ENCODE data around the gene EXOC2. TPM values are rescaled to one million over a fixed set of nuclear protein-coding genes. Genes with fewer than 3 reads are reported as not detected.

The EXOC2 gene
- total and polyA plus RNA-seq, 2 donors (not counting 1 experiment from before 2014, with no cell fraction given): 12.2 to 45.0 TPM

- Histone ChIP-seq H2AFZ (ENCODE audit: insufficient read depth, low read depth, low read length, poor library complexity, severe bottlenecking) (no peak overlapping the region), H3K4me3 (ENCODE audit: control extremely low read depth in 1 of 5, extremely low read depth in 1 of 5, insufficient read depth in 1 of 5, low read depth in 2 of 5, low read length in 4 of 5) (no peak overlapping the region), H3K27me3 (replicated peaks in 1 of 4; ENCODE audit: control extremely low read depth in 1 of 4, control insufficient read depth in 3 of 4, insufficient read depth in 4 of 4, low read length in 3 of 4) (no peaks in the 10 kb centered on the region), H3K4me2 (replicated peaks; ENCODE audit: low read depth, low read length, poor library complexity, severe bottlenecking) (no peak overlapping the region), H3K27ac (ENCODE audit: low read length in 2 of 2) (no peak overlapping the region), H3K36me3 (replicated peaks in 1 of 2; ENCODE audit: control extremely low read depth in 1 of 2, control insufficient read depth in 1 of 2, extremely low read depth in 1 of 2, insufficient read depth in 2 of 2, low read length in 1 of 2) (peaks cover 4 to 10% of the 10 kb centered on the region in 2 experiments), H3K4me1 (ENCODE audit: control insufficient read depth in 2 of 2, insufficient read depth in 2 of 2, low read length in 2 of 2) (peaks cover 34 to 36% of the 10 kb centered on the region in 2 donors), H3K9ac (ENCODE audit: low read length) (no peak overlapping the region), H4K20me1 (ENCODE audit: control insufficient read depth, insufficient read depth, low read length, poor library complexity, severe bottlenecking) (no peaks in the 10 kb centered on the region), H3K9me3 (ENCODE audit: control extremely low read depth in 1 of 3, control insufficient read depth in 2 of 3, insufficient read depth in 1 of 3, low read length in 2 of 3) (peaks cover 0 to 1% (median 0%) of the 10 kb centered on the region in 3 donors), H3K79me2 (ENCODE audit: control insufficient read depth, insufficient read depth, low read length) (no peaks in the 10 kb centered on the region)
- TF ChIP-seq CTCF (IDR thresholded peaks at IDR 0.05) (no peak), EZH2 (IDR thresholded peaks at IDR 0.05; ENCODE audit: borderline replicate concordance, insufficient read depth, low read depth, low read length, poor library complexity, severe bottlenecking) (no peak)
- ATAC-seq (ENCODE audit: low read depth) (no peak), DNase-seq (no peak)
- intact Hi-C loops (cut with micrococcal nuclease): no loop called here
- ChIA-PET POLR2A (no interaction called here), CTCF (interaction anchor here (1.1 kb wide), 1 partner anchor 276 kb away, joined by 3 read pairs; no protein-coding TSS in a partner anchor)
- no peak overlapping the region for H3K27ac Mint-ChIP-seq
- H3K9me3 Mint-ChIP-seq (ENCODE audit: insufficient read depth): no peaks in the 10 kb centered on the region
- WGBS (ENCODE audit: insufficient coverage): 100% methylated on average over 1 of the region's 6 CpGs
- H3K4me1 Mint-ChIP-seq: peaks cover 35% of the 10 kb centered on the region
- no peaks in the 10 kb centered on the region for H3K27me3 Mint-ChIP-seq
- H3K4me3 Mint-ChIP-seq: no peak overlapping the region
Observed at GRCh38 chr6:493840-494239, 199.1 kb downstream of the EXOC2 start.

GRCh38 chr6:492816-493414, 200.0 kb downstream of the EXOC2 start:
- no peak overlapping the region for H3K4me3 Mint-ChIP-seq
- Histone ChIP-seq H3K4me3 (ENCODE audit: control extremely low read depth in 1 of 5, extremely low read depth in 1 of 5, insufficient read depth in 1 of 5, low read depth in 2 of 5, low read length in 4 of 5) (no peak overlapping the region), H3K4me2 (replicated peaks; ENCODE audit: low read depth, low read length, poor library complexity, severe bottlenecking) (no peak overlapping the region), H4K20me1 (ENCODE audit: control insufficient read depth, insufficient read depth, low read length, poor library complexity, severe bottlenecking) (no peaks in the 10 kb centered on the region), H3K9me3 (ENCODE audit: control extremely low read depth in 1 of 3, control insufficient read depth in 2 of 3, insufficient read depth in 1 of 3, low read length in 2 of 3) (peaks cover 0 to 1% (median 0%) of the 10 kb centered on the region in 3 donors), H3K27ac (ENCODE audit: low read length in 2 of 2) (no peak overlapping the region), H2AFZ (ENCODE audit: insufficient read depth, low read depth, low read length, poor library complexity, severe bottlenecking) (no peak overlapping the region), H3K36me3 (replicated peaks in 1 of 2; ENCODE audit: control extremely low read depth in 1 of 2, control insufficient read depth in 1 of 2, extremely low read depth in 1 of 2, insufficient read depth in 2 of 2, low read length in 1 of 2) (peaks cover 4 to 10% of the 10 kb centered on the region in 2 experiments), H3K9ac (ENCODE audit: low read length) (no peak overlapping the region), H3K79me2 (ENCODE audit: control insufficient read depth, insufficient read depth, low read length) (no peaks in the 10 kb centered on the region), H3K4me1 (ENCODE audit: control insufficient read depth in 2 of 2, insufficient read depth in 2 of 2, low read length in 2 of 2) (peaks cover 37 to 41% of the 10 kb centered on the region in 2 donors), H3K27me3 (replicated peaks in 1 of 4; ENCODE audit: control extremely low read depth in 1 of 4, control insufficient read depth in 3 of 4, insufficient read depth in 4 of 4, low read length in 3 of 4) (no peaks in the 10 kb centered on the region)
- DNase-seq (no peak), ATAC-seq (ENCODE audit: low read depth) (no peak)
- H3K27ac Mint-ChIP-seq: no peak overlapping the region
- H3K4me1 Mint-ChIP-seq: peaks cover 37% of the 10 kb centered on the region
- H3K27me3 Mint-ChIP-seq: no peaks in the 10 kb centered on the region
- whole genome bisulfite sequencing (ENCODE audit: insufficient coverage): 100% methylated on average over 2 of the region's 2 CpGs
- ChIA-PET CTCF (interaction anchor here (1.1 to 1.2 kb wide), 2 partner anchors 266 to 275 kb away, joined by 3 to 4 read pairs; no protein-coding TSS in a partner anchor), POLR2A (no interaction called here)
- no peaks in the 10 kb centered on the region for H3K9me3 Mint-ChIP-seq (ENCODE audit: insufficient read depth)
- TF ChIP-seq EZH2 (IDR thresholded peaks at IDR 0.05; ENCODE audit: borderline replicate concordance, insufficient read depth, low read depth, low read length, poor library complexity, severe bottlenecking): no peak
- no peak for TF ChIP-seq CTCF (IDR thresholded peaks at IDR 0.05)
- intact Hi-C loops (cut with micrococcal nuclease): no loop called here

All from B cell (primary cell).